Tibial artery (tissue), 4 donors: ENCODE data around the gene SH3BP2.

Experiments
- DNase-seq, 2 donors: peaks; one replicate each; pipeline ENCODE4 v3.0.0-alpha.2; 2019
- H3K27ac ChIP-seq, 2 donors: fragments of 200-600 bp; sonication (generic) in 1 of 2; 1 replicate in 1 of 2; 2 replicates in 1 of 2; pipeline ENCODE4 v1.5.1; 2018 to 2019; ENCODE audit warnings: mild to moderate bottlenecking in 1 of 2
- H3K27me3 ChIP-seq, 2 donors: fragments of 200-600 bp; sonication (generic) in 1 of 2; one replicate each; pipeline versions ENCODE4 v1.5.1 to v1.6.0; 2016 to 2019
- H3K36me3 ChIP-seq, 3 donors: fragments of 200-600 bp; sonication (generic) in 2 of 3; one replicate each; pipeline ENCODE4 v1.5.1; 2016 to 2019; ENCODE audit warnings: mild to moderate bottlenecking in 2 of 3
- H3K4me1 ChIP-seq, 4 donors: fragments of 200-600 bp; sonication (generic) in 2 of 4; 1 replicate in 3 of 4; 2 replicates in 1 of 4; pipeline ENCODE4 v1.5.1; 2016 to 2019
- H3K4me3 ChIP-seq, 2 donors: fragments of 200-600 bp; sonication (generic) in 1 of 2; 1 replicate in 1 of 2; 2 replicates in 1 of 2; pipeline ENCODE4 v1.5.1; 2018 to 2019; ENCODE audit warnings: mild to moderate bottlenecking in 2 of 2
- H3K9me3 ChIP-seq, 3 donors: fragments of 200-600 bp; sonication (generic) in 1 of 3; one replicate each; pipeline ENCODE4 v1.5.1; 2016 to 2019
- CTCF ChIP-seq, 2 experiments: fragments of 200-600 bp in 1 of 2; fragments of 450-650 bp in 1 of 2; IDR thresholded peaks; one replicate each; pipeline ENCODE4 v1.5.1; 2017 to 2019; ENCODE audit warnings: antibody characterized with exemption in 2 of 2, mild to moderate bottlenecking in 1 of 2, moderate library complexity in 1 of 2
- intact Hi-C: fragments of 100-400 bp; cut with DNase I; formaldehyde crosslinking; loops from one replicate; pipeline ENCODE4 v1.15.0; 2023; ENCODE audit warnings: low total_unique reads

SH3BP2 gene

GRCh38 chr4:2754848-2755819 lies 37.8 kb upstream of the SH3BP2 start:
- intact Hi-C loops, result no loop called here
- peaks cover 0 to 28% (median 14%) of the 10 kb centered on the region in 4 donors for H3K4me1 ChIP-seq
- no peaks in the 10 kb centered on the region for H3K36me3 ChIP-seq
- H3K9me3 ChIP-seq, result no peaks in the 10 kb centered on the region
- H3K4me3 ChIP-seq, result peak overlapping the region; percentile 67 to 95
- H3K27ac ChIP-seq, result peak overlapping the region; percentile 75 to 84
- DNase-seq, result no peak
- H3K27me3 ChIP-seq, result no peaks in the 10 kb centered on the region
- TF ChIP-seq CTCF (IDR thresholded peaks at IDR 0.05), result no peak

- H3K27me3 ChIP-seq, result no peaks in the 10 kb centered on the region
- DNase-seq, result peak; percentile 84 to 93
- intact Hi-C loops, result no loop called here
- H3K27ac ChIP-seq, result peak within 1 kb of the TSS; percentile 75 to 84
- no peaks in the 10 kb centered on the region for H3K36me3 ChIP-seq
- peak; percentile 31 to 46 for TF ChIP-seq CTCF (IDR thresholded peaks at IDR 0.05)
- H3K9me3 ChIP-seq, result no peaks in the 10 kb centered on the region
- peaks cover 0 to 26% (median 14%) of the 10 kb centered on the region in 4 donors for H3K4me1 ChIP-seq
- peak within 1 kb of the TSS; percentile 67 to 95 for H3K4me3 ChIP-seq
Observed at GRCh38 chr4:2755821-2756690, 36.8 kb upstream of the SH3BP2 start, which contains the start of gene TNIP2. Gene TNIP2 (minus strand): TSS chr4:2756336. CDS start chr4:2756289, 47 bp downstream.

DNA sequence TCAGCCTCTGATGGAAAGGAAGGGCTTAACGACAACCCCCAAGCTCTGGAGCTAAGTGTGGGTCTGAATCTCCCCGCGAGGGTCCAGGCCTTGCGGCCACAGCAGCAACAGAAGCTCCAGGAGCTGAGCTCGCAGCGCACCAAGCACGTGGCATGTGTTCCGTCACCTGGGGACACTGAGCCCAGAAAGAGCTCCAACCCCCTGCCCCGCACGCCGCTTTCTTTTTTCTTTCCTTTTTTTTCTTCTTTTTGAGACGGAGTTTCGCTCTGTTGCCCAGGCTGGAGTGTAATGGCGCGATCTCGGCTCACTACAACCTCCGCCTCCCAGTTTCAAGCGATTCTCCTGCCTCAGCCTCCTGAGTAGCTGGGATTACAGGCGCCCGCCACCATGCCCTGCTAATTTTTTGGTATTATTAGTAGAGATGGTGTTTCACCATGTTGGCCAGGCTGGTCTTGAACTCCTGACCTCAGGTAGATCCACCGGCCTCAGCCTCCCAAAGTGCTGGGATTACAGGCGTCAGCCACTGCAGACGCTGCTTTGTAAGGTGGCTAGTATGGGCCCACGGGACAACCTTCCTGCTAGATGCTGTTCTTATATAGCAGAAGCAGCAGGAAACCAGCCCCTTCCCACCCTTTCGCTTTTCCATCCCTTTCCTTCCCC lies 36.1 kb upstream of the SH3BP2 start:
- no peaks in the 10 kb centered on the region for H3K36me3 ChIP-seq
- peak overlapping the region; percentile 75 to 78 for H3K27ac ChIP-seq
- TF ChIP-seq CTCF (IDR thresholded peaks at IDR 0.05), result no peak
- H3K4me1 ChIP-seq, result peaks cover 0 to 19% (median 14%) of the 10 kb centered on the region in 4 donors
- H3K4me3 ChIP-seq, result peak overlapping the region; percentile 67 to 95
- H3K27me3 ChIP-seq, result no peaks in the 10 kb centered on the region
- H3K9me3 ChIP-seq, result no peaks in the 10 kb centered on the region
- intact Hi-C loops, result no loop called here
- DNase-seq, result peak in 1 of 2 donors; percentile 62

GRCh38 chr4:2757426-2757825 lies 35.5 kb upstream of the SH3BP2 start:
- intact Hi-C loops, result no loop called here
- H3K9me3 ChIP-seq, result no peaks in the 10 kb centered on the region

More at GRCh38 chr4:2757426-2757825, 35.5 kb upstream of the SH3BP2 start:
- no peaks in the 10 kb centered on the region for H3K27me3 ChIP-seq
- no peaks in the 10 kb centered on the region for H3K36me3 ChIP-seq
- no peak overlapping the region for H3K27ac ChIP-seq
- TF ChIP-seq CTCF (IDR thresholded peaks at IDR 0.05), result no peak
- DNase-seq, result peak in 1 of 2 donors; percentile 55
- H3K4me1 ChIP-seq, result peaks cover 0 to 19% (median 14%) of the 10 kb centered on the region in 4 donors
- no peak overlapping the region for H3K4me3 ChIP-seq
